Ascending aorta (tissue), 2 donors: ENCODE data around the gene KRAS. TPM values are rescaled to one million over a fixed set of nuclear protein-coding genes. Genes with fewer than 3 reads are reported as not detected.

Experiments used
- DNase-seq, 2 donors: peaks; one replicate each; pipeline ENCODE4 v3.0.0-alpha.2; 2019; ENCODE audit warnings: low spot score in 2 of 2
- H3K27ac ChIP-seq, 2 donors: fragments of 200-600 bp; sonication (generic); one replicate each; pipeline ENCODE4 v1.5.1; 2016 to 2017; ENCODE audit warnings: mild to moderate bottlenecking in 1 of 2
- H3K27me3 ChIP-seq: fragments of 200-600 bp; sonication (generic); one replicate; pipeline ENCODE4 v1.5.1; 2017
- H3K36me3 ChIP-seq, 2 donors: fragments of 200-600 bp; sonication (generic); one replicate each; pipeline ENCODE4 v1.5.1; 2016
- H3K4me1 ChIP-seq, 2 donors: fragments of 200-600 bp; sonication (generic); one replicate each; pipeline ENCODE4 v1.5.1; 2016 to 2017; ENCODE audit warnings: mild to moderate bottlenecking in 1 of 2
- H3K4me3 ChIP-seq, 2 donors: fragments of 200-600 bp; sonication (generic); one replicate each; pipeline ENCODE4 v1.5.1; 2016 to 2017; ENCODE audit warnings: mild to moderate bottlenecking in 1 of 2
- H3K9me3 ChIP-seq, 2 donors: fragments of 200-600 bp; sonication (generic); one replicate each; pipeline ENCODE4 v1.5.1; 2016
- intact Hi-C: fragments of 100-400 bp; cut with DNase I; formaldehyde crosslinking; loops from one replicate; pipeline ENCODE4 v1.15.1; 2023
- total RNA-seq: library from RNA; depleted of rRNA; stranded (reverse); fragments of >200 nt; gene quantifications from one replicate; pipeline ENCODE4 v1.1.0, GENCODE V29; 2016
- TF ChIP-seq, protein P1 (sequence below), 3 experiments: fragments of 200-600 bp in 2 of 3; fragments of 450-650 bp in 1 of 3; sonication (generic) in 2 of 3; IDR thresholded peaks; one replicate each; pipeline ENCODE4 v1.5.1; 2016 to 2019; ENCODE audit warnings: antibody characterized with exemption in 3 of 3, mild to moderate bottlenecking in 1 of 3, moderate library complexity in 1 of 3

KRAS gene
- total RNA-seq, 1 donor from 2014 or later: 9.8 TPM

DNA sequence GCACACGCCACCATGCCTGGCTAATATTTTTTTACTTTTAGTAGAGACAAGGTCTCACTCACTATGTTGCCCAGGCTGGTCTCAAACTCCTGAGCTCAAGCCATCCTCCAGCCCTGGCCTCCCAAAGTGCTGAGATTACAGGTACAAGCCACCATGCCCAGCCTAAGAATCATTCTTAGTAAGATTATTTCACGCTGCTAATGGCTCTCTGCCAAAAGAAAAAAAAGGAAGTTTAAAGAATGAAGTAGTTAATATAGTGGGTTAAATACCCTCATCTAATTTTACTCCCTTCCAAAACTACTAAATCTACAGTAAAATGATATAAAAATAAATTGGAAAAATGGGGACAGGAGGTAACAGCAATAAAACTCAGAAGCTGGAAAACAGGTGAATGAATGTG, 53.1 kb downstream of the KRAS start:
- intact Hi-C loops: loop anchor here (10.0 kb wide), 1 partner anchor 917 kb away; no protein-coding TSS in a partner anchor

DNA sequence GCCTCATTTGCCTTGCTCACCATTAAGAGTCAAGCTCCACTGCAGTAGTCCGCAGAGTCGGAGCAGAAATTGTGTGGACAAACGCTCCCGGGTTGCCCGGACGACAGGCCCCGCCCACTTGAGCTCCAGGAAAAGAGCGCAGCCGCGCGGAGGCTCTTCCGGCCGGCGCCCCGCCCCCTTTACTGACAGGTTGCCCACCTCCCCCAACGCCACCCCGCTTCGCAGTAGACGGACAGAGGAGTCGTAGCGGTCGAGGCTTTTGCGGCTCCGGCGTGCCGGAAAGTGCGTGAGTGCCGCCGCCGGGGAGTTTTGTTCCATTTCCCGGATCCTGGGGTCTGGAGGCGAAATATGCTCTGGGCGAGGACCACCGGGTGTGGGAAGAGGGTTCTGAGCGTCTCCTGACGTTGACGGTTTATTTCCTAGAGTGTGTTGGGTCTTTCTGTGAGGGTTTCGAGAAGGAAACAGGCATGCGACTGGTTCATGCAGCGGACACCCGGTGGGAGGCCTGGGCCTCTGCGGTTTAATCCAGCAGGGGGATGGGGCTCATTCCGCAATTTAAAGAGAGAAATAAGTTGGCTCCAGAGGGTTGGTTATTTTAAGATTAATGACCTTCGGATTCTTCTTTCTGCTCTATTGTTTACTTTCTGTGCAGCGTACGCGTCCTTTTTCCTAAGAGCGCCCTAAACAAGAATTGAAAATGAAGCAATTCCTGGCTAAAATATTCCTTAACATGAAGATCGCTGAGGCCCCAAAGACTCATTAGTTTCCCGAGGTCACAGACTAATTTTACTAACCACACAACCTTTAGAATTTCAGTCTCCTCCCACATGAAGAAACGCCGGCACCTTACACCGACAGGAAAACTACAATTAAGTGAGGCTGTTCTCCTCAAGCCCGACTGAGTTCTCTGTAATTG, 55.4 kb downstream of the KRAS start, which contains the start of the genes DNAI7 and ETFRF1:
DNAI7 (minus strand) TSS at position 105 of the 916 bp plus-strand sequence; CDS start at position 23, 82 bp downstream.
ETFRF1 (plus strand) TSS at position 182 of the 916 bp plus-strand sequence. CDS start 8,720 bp downstream, outside the sequence.
- intact Hi-C loops: loop anchor here (1.0 to 10.0 kb wide), 4 partner anchors 45 to 919 kb away; no protein-coding TSS in a partner anchor
- Histone ChIP-seq H3K4me1 (peaks cover 3 to 9% of the 10 kb centered on the region in 2 donors), H3K9me3 (no peaks in the 10 kb centered on the region), H3K27me3 (no peaks in the 10 kb centered on the region), H3K4me3 (peak within 1 kb of the TSS; percentile 84 to 85), H3K27ac (peak within 1 kb of the TSS; percentile 97), H3K36me3 (no peaks in the 10 kb centered on the region)
- TF ChIP-seq, protein P1, sequence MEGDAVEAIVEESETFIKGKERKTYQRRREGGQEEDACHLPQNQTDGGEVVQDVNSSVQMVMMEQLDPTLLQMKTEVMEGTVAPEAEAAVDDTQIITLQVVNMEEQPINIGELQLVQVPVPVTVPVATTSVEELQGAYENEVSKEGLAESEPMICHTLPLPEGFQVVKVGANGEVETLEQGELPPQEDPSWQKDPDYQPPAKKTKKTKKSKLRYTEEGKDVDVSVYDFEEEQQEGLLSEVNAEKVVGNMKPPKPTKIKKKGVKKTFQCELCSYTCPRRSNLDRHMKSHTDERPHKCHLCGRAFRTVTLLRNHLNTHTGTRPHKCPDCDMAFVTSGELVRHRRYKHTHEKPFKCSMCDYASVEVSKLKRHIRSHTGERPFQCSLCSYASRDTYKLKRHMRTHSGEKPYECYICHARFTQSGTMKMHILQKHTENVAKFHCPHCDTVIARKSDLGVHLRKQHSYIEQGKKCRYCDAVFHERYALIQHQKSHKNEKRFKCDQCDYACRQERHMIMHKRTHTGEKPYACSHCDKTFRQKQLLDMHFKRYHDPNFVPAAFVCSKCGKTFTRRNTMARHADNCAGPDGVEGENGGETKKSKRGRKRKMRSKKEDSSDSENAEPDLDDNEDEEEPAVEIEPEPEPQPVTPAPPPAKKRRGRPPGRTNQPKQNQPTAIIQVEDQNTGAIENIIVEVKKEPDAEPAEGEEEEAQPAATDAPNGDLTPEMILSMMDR (IDR thresholded peaks at IDR 0.05): peak in 1 of 3 experiments; percentile 9
- peak; percentile 90 to 99 for DNase-seq

More for the DNA sequence above, 53.1 kb downstream of the KRAS start:
- DNase-seq: no peak
- Histone ChIP-seq H3K4me3 (no peak overlapping the region), H3K36me3 (no peaks in the 10 kb centered on the region), H3K9me3 (no peaks in the 10 kb centered on the region), H3K27ac (no peak overlapping the region), H3K4me1 (peaks cover 3 to 9% of the 10 kb centered on the region in 2 donors), H3K27me3 (no peaks in the 10 kb centered on the region)
- TF ChIP-seq, protein P1 (IDR thresholded peaks at IDR 0.05): no peak

DNA sequence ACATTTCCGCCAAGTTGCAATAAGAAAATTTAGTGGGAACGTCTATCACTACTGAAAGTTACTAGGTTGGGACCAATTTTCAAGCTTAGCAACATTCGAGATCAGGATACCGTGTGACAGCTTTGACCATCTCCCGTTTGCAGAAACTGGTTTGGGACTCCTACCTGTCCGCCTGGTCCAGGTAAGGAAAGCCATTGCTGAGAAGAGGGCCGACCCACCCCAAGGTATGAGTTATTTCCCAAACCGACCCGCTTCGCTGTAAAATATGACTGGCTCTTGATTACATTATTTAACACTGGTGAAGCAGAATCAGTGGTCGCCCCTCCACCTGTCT, 56.0 kb downstream of the KRAS start:
- H3K27ac ChIP-seq: peak overlapping the region; percentile 97
- intact Hi-C loops: loop anchor here (1.0 to 10.0 kb wide), 4 partner anchors 44 to 920 kb away; no protein-coding TSS in a partner anchor
- no peaks in the 10 kb centered on the region for H3K27me3 ChIP-seq
- TF ChIP-seq, protein P1 (IDR thresholded peaks at IDR 0.05): no peak
- peak overlapping the region; percentile 84 to 85 for H3K4me3 ChIP-seq
- no peaks in the 10 kb centered on the region for H3K9me3 ChIP-seq
- peaks cover 3 to 9% of the 10 kb centered on the region in 2 donors for H3K4me1 ChIP-seq
- no peak for DNase-seq
- no peaks in the 10 kb centered on the region for H3K36me3 ChIP-seq

DNA sequence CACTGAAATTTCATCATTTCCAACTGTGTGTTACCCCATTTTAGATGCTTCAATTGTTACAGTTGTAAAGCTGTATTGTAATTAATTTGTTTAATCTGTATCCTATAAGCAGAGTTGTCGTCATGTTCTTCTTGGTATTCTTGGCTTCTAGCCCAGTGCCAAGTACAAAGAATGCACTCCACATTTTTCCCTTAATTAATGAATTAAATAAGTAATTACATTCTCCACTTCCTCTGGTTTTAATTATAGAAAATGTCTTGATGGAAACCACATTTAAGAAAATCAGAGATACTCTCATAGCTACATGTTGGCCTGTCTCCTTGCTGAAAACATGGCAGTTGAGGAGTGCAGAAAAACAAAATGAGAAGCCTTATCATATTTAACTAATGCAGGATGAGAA, 56.5 kb downstream of the KRAS start:
- TF ChIP-seq, protein P1 (IDR thresholded peaks at IDR 0.05): no peak

DNA sequence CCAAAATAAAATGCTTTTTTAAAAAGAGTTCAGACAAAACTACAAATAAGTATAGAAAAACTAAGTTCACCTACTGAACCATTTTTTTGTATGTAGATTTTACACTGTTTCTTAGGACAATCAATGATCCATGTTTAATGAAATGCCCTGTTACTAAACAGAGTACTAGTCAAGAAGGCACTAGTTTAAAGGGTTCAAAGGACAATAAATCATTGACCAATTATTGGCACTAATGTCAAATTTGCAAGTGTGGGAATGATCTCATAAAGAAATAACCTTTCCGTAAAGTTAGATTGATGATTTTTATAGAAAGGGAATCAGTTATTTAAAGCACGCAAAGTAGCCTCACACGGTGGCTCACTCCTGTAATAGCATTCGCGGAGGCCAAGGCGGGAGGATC, 59.9 kb downstream of the KRAS start:
- Histone ChIP-seq H3K27me3 (no peaks in the 10 kb centered on the region), H3K4me1 (peaks cover 0 to under 1% of the 10 kb centered on the region in 2 donors), H3K27ac (no peak overlapping the region), H3K4me3 (no peak overlapping the region), H3K36me3 (no peaks in the 10 kb centered on the region), H3K9me3 (no peaks in the 10 kb centered on the region)
- TF ChIP-seq, protein P1 (IDR thresholded peaks at IDR 0.05): no peak
- no peak for DNase-seq
- intact Hi-C loops: loop anchor here (10.0 kb wide), 1 partner anchor 924 kb away; no protein-coding TSS in a partner anchor

More for the DNA sequence above, 56.5 kb downstream of the KRAS start:
- H3K36me3 ChIP-seq: no peaks in the 10 kb centered on the region
- H3K4me3 ChIP-seq: peak overlapping the region; percentile 84 to 85
- DNase-seq: no peak
- no peaks in the 10 kb centered on the region for H3K27me3 ChIP-seq
- peaks cover 3 to 9% of the 10 kb centered on the region in 2 donors for H3K4me1 ChIP-seq
- intact Hi-C loops: loop anchor here (2.0 to 10.0 kb wide), 2 partner anchors 43 to 921 kb away; no protein-coding TSS in a partner anchor
- no peaks in the 10 kb centered on the region for H3K9me3 ChIP-seq
- H3K27ac ChIP-seq: peak overlapping the region in 1 of 2 donors; percentile 97
